ENCODE data around the gene HIGD1C. TPM values are rescaled to one million over a fixed set of nuclear protein-coding genes. Genes with fewer than 3 reads are reported as not detected.

Gene HIGD1C
- total RNA-seq, 1 experiment from 2014 or later: not detected

Other genes with a start within 250 kb of the HIGD1C start
- gene ATF1, start 188.4 kb upstream of the HIGD1C start, total RNA-seq (2014; rRNA removed; shearing (Covaris generic); ENCODE audit: low replicate concordance): 41.3 and 69.7 TPM in 2 replicates
- not detected in 2 replicates for gene TMPRSS12, start 109.6 kb upstream of the HIGD1C start, total RNA-seq (2014; rRNA removed; shearing (Covaris generic); ENCODE audit: low replicate concordance)
- 12.0 and 74.1 TPM in 2 replicates for gene SLC11A2, start 73.8 kb downstream of the HIGD1C start, total RNA-seq (2014; rRNA removed; shearing (Covaris generic); ENCODE audit: low replicate concordance)
- gene LETMD1, start 95.8 kb downstream of the HIGD1C start, total RNA-seq (2014; rRNA removed; shearing (Covaris generic); ENCODE audit: low replicate concordance): 27.5 and 28.8 TPM in 2 replicates
- gene CSRNP2, start 131.1 kb downstream of the HIGD1C start, total RNA-seq (2014; rRNA removed; shearing (Covaris generic); ENCODE audit: low replicate concordance): 4.6 and 7.8 TPM in 2 replicates
- 13.0 and 14.7 TPM in 2 replicates for gene TFCP2, start 220.6 kb downstream of the HIGD1C start, total RNA-seq (2014; rRNA removed; shearing (Covaris generic); ENCODE audit: low replicate concordance)